GM19372 (cell line): ENCODE data around the gene LMO1.

ENCODE experiments used
- ATAC-seq: cut with Tn5 transposase; IDR thresholded peaks from one replicate; pipeline ENCODE4 v1.9.1; 2021; ENCODE audit warnings: mild to moderate bottlenecking, low read depth, moderate library complexity; ENCODE audit not compliant: unreplicated experiment

Gene LMO1

GRCh38 chr11:8263769-8264410 lies at the start of gene LMO1:
LMO1 (minus strand) TSS chr11:8263878; CDS start chr11:8263362, 516 bp downstream.
- ATAC-seq: peak; percentile 68

DNA sequence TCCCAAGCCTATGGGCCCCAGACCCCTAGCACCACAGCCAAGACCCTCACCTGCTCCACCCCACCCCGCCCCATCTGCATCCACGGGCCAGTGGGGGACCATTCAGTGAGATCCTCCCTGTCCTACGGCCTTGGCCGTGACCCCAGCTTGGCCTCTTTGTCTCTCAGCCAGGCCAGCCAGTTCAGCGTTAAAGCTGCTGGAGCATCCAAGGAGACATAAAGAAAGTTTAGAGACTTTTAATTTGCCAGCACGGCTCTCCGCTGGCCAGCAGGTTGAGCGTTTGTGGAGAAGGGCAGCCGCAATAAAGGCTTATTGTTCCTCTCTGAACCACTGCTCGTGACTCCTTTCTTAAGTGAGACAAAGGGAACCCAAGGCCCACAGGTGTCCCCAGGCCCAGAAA lies 49.3 kb upstream of the LMO1 start:
- ATAC-seq: no peak

DNA sequence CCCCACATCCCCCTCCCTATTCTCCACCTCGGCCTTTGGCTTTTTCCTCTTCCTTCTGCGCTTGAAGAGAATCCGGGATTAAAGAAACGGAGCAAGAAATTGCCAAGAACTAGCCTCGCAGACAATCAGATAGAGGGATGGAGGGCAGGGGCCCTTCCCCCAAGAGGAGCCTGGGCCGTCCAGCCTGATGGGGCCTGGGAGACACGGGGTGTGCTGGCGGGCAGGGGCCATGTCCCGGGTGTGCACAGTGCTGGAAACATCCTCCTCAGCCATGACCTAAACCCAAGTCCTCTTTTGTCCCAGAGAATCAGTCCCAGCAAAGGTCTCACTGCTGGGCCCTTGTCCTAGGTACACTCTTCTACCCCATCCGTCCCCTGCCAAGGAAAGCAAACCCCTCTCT lies 47.7 kb upstream of the LMO1 start:
- ATAC-seq: no peak

DNA sequence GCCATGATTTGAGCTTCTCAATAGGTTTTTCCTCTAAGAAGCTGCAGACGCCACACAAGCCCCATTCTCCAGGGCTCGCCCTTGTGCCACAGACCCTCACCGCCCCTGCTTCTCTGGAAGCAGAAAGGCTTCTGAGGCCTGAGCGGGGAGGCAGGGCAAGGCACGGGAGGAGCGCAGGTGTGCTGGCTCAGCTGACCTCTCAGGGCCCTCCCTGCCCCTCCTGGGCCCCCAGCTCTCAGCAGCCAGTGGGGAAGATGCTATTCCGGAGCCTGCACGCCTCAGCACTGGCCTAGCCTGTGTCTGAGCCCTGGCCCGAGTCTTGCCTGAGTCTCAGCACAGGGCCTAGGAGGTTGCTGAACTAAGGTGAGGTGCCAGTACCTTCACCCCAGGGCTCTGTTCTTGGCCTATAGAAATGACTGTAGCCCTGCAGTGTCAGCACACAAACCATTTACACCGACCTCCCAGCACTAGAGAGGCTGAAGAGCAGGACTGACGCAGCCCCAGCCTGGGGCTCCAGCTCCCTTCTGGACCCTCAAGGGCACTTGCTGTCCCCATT lies 47.1 kb upstream of the LMO1 start:
- ATAC-seq: no peak

- no peak for ATAC-seq
These were observed 46.2 kb upstream of the LMO1 start for GRCh38 chr11:8309862-8310261.

GRCh38 chr11:8309311-8309710 lies 45.6 kb upstream of the LMO1 start:
- ATAC-seq: no peak

DNA sequence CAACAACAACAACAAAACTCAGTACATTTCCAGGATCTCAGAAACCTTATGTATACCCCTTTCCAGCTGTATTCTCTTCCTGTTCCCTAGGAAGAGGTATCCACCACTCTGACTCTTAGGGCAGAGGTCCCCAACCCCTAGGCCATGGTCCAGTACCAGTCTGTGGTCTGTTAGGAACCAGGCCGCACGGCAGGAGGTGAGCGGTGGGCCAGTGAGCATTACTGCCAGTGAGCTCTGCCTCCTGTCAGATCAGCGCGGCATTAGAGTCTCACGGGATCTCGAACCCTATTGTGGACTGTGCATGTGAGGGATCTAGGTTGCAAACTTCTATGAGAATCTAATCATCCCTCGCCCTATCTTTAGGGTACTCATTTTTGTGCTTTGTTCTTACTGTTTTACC lies 43.9 kb upstream of the LMO1 start:
- no peak for ATAC-seq

GRCh38 chr11:8301622-8302021 lies 37.9 kb upstream of the LMO1 start:
- ATAC-seq: no peak

DNA sequence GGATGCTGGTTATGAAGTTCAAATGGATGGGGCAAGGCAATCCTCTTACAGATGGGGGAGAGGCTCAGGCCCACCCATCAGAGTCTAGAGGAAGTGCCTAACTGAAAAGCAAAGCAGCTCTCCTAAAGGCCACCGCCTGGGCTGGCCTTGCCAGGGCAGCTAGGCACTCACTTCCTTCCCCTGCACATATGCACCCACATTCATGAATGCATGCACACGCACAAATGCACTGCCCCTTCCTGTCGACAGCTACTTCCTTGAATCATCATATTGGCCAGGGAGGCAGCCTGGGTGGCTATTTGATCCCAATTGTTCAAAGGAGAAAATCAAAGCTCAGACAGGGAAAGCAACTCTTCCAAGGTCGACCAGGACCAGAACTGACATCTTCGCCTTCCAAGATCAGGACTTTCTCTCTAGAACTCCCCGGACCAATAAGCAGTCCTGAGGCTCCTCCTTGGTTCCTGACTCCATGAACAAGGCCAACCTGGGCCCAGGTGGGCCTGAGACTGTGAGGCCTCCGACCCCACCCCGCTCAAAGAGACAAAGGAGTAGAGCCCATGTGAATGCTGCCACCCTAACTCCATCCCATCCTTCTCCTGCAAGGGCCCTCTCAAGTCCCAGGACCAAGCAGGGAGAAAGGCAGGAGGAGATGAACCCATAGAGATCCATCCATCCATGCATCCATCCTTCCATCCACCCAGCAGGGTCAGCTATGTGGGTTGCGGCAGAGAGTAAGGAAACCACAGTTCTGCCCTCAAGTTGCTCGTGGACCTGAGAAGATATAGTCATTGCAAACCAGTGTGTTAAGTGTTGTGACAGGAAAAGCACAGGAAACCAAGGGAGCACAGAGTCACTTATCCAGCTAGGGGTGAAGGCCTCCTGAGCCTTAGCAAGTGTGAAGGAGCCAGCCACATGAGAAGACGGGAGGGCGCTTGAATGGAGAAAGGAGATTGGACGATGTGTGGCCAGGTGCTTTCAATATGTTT lies 35.4 kb upstream of the LMO1 start:
- ATAC-seq: no peak

DNA sequence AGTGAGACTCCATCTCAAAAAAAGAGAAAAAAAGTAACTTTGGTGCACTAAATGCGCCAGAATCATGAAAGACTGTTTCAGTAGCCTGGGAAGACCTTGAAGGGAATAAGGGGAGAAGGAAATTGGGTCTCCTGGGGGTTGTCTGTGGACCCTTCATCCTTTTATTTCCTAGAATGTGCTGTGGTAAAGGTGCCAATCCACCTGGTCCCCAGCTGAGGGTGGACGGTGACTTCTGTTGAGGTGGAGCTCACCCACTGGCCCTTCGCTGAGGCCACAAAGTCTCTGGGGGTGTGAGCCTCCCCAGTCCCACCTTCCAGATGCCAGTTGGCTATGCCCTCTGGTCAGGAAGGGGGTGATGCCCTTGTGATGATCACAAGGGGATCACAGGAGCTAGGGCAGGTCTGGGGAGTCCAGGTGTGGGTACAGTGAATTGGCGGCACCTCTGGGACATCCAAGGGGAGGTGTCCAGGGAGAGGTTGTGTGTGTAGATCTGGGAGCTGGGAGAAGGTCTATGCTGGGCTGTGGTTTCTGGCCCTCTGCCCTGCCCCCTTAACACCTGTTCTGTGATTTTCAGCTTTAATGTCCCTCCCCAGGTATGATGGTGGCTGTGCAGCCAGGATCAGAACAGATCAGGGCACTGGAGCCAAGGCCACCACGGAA lies 34.2 kb upstream of the LMO1 start:
- no peak for ATAC-seq

DNA sequence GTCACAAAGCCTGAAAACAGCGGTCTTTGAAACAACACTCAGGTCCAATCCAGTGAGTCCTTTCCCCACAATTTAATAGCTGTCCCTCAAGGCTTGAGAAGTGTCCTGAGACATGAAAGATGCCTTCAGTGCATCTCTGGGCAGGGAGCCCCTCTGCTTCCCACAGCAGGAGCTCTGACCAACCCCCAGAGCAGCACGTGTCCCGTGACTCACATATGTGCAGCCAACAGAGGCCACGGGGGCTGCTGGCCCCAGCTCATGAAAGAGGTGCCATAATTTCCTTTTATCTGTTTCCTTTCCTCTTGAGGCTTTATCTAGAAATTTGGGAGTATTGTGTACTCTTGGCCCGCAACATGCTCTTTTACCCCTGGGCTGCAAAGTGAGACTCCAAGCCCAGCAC lies 33.2 kb upstream of the LMO1 start:
- no peak for ATAC-seq

GRCh38 chr11:8296038-8296649 lies 32.5 kb upstream of the LMO1 start:
- no peak for ATAC-seq

GRCh38 chr11:8294251-8294935 lies 30.7 kb upstream of the LMO1 start:
- no peak for ATAC-seq

DNA sequence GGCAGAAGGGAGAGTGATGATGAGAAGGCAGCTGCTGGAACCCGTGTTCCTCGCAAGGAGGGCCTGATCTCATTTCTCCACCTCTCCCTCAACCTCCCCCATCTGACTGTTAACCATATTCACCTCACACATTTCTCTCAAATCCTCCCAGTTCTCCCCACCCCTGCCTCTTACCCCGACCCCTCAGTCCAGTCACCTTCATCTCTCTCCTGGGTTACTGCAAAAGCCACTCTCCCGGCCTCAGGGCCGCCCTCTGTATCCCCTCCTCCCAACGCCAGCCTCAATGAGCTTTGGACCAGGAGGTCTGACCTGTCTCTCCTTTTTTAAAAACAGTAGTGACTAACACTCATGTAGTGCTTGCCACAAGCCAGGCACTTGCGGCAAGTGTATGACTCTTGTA lies 29.5 kb upstream of the LMO1 start:
- no peak for ATAC-seq

DNA sequence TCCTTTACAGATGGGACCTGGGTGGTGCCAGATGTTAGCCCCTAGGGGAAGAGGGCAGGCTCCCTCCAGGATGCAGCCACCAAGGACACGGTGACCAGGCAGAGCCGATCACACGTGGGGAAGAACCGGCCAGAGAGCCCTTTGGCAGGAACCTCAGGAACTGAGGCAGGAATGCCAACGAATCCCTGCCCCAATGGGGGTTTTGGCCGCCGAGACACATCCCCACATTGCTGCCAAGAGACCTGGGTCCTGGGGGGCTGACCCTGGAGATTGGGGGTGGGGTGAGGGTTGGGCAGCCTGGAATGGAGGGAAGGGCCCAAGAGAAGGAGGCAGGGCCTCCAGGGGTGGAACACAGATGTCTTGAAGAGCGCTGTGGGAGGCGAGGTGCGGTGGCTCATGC lies 28.7 kb upstream of the LMO1 start:
- no peak for ATAC-seq

DNA sequence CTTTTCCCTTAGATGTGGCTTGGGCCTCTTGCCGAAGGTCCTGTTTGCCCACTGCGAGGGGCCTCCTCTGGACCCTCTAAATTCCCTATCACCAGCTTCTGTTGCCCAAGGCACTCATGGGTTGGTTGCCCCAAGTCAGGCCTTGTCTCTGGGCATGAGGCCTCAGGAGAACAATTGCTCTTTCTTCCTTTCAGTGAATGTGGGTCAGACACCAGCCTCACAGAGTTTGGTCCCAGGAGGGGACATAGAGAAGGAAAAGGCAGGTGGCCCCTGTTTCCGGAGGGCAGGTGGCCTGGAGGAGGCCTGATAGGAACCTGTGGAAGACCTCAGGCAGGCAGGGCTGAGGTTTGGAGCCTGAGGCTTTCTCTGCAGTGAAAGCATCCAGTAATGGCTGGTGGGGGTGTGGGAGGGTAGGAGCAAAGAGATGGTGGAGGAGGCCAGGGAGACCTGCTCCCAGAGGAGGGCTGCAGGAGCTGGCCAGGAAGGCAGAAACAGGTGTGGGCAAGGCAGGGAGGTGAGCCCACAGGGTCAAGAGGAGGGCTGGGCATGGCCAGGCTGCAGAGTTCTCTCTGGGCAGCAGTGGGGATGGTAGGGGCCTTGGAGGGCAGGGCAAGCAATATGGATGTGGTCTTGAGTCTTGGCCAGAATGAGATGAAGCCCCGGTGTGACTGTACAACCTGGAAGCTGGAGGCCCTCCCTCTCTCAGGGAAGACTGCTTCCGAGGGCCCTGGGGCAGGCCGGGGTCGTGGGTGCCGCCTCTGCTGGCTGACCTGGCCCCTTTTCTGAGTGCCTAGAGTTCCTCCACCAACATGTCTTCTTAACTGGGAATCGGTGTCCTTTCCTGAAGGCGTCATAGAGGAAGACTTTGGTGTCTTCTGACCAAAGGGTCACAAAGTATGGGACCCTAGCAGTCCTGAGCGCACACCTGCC lies 28.0 kb upstream of the LMO1 start:
- ATAC-seq: no peak

- ATAC-seq: no peak
These were observed 26.6 kb upstream of the LMO1 start for GRCh38 chr11:8290081-8290810.

- no peak for ATAC-seq
These were observed 25.8 kb upstream of the LMO1 start for GRCh38 chr11:8289492-8289918.
